Prostate gland (tissue), 2 donors: ENCODE results near the gene ZNF526.

Experiments
- CTCF ChIP-seq, 4 experiments: fragments of 200-600 bp in 2 of 4; fragments of 450-650 bp in 2 of 4; sonication (generic) in 2 of 4; IDR thresholded peaks; 1 replicate in 3 of 4; 2 replicates in 1 of 4; pipeline ENCODE4 v1.5.1; 2016 to 2019; ENCODE audit warnings: antibody characterized with exemption in 4 of 4, mild to moderate bottlenecking in 2 of 4, moderate library complexity in 2 of 4
- POLR2A ChIP-seq: fragments of 450-650 bp; IDR thresholded peaks from one replicate; pipeline ENCODE4 v1.6.1; 2016; ENCODE audit warnings: antibody characterized with exemption, mild to moderate bottlenecking
- POLR2AphosphoS5 ChIP-seq: sonication (generic); formaldehyde crosslinking; IDR thresholded peaks from one replicate; pipeline ENCODE4 v1.6.1; 2017; ENCODE audit warnings: antibody characterized with exemption

GRCh38 chr19:42228641-42229040, 8.5 kb downstream of the ZNF526 start:
- TF ChIP-seq CTCF (IDR thresholded peaks at IDR 0.05) (no peak), POLR2A (no peak), POLR2AphosphoS5 (no peak)
